GM23338 (cell line): ENCODE results near the gene PUM1. TPM values are rescaled to one million over a fixed set of nuclear protein-coding genes. Genes with fewer than 3 reads are reported as not detected.

ENCODE experiments used
- ATAC-seq: fragments of 200-7000 bp; cut with Tn5 transposase; 3 replicates; pipeline ENCODE4 v1.9.1; 2020
- DNase-seq: peaks from one replicate; pipeline ENCODE4 v3.0.0-alpha.2; 2015; ENCODE audit warnings: low spot score
- H2AFZ ChIP-seq: fragments of 200-600 bp; sonication (generic); 2 replicates; pipeline ENCODE4 v1.8.0; 2016; ENCODE audit warnings: antibody characterized with exemption, mild to moderate bottlenecking, moderate library complexity
- H3F3A ChIP-seq: fragments of 200-600 bp; sonication (generic); replicated peaks from 2 replicates; pipeline ENCODE4 v1.8.0; 2017; ENCODE audit warnings: antibody characterized with exemption, mixed run types, low read depth
- H3K27ac ChIP-seq: fragments of 200-600 bp; sonication (generic); 2 replicates; pipeline ENCODE4 v1.6.1; 2016; ENCODE audit warnings: low read depth
- H3K27me3 ChIP-seq: fragments of 200-600 bp; sonication (generic); 2 replicates; pipeline ENCODE4 v1.8.0; 2016; ENCODE audit warnings: mild to moderate bottlenecking, mixed run types, moderate library complexity; ENCODE audit not compliant: insufficient read depth
- H3K36me3 ChIP-seq: fragments of 200-600 bp; sonication (generic); 2 replicates; pipeline ENCODE4 v1.8.0; 2016; ENCODE audit warnings: mild to moderate bottlenecking; ENCODE audit not compliant: insufficient read depth
- H3K4me1 ChIP-seq: fragments of 200-600 bp; sonication (generic); 2 replicates; pipeline ENCODE4 v1.8.0; 2016; ENCODE audit warnings: mild to moderate bottlenecking, moderate library complexity; ENCODE audit not compliant: insufficient read depth
- H3K4me2 ChIP-seq: fragments of 200-600 bp; sonication (generic); 2 replicates; pipeline ENCODE4 v1.7.1; 2017; ENCODE audit warnings: mixed run types
- H3K4me3 ChIP-seq: fragments of 200-600 bp; sonication (generic); 2 replicates; pipeline ENCODE4 v1.6.1; 2016; ENCODE audit warnings: mixed run types
- H3K79me2 ChIP-seq: fragments of 200-600 bp; sonication (generic); replicated peaks from 2 replicates; pipeline ENCODE4 v1.8.0; 2017; ENCODE audit warnings: mild to moderate bottlenecking; ENCODE audit not compliant: insufficient read depth
- H3K9me2 ChIP-seq: fragments of 200-600 bp; sonication (generic); 2 replicates; pipeline ENCODE4 v1.8.0; 2017; ENCODE audit not compliant: insufficient read depth
- H4K20me1 ChIP-seq: fragments of 200-600 bp; sonication (generic); replicated peaks from 2 replicates; pipeline ENCODE4 v1.8.0; 2017; ENCODE audit warnings: mild to moderate bottlenecking; ENCODE audit not compliant: insufficient read depth
- H3K27ac Mint-ChIP-seq: 2 replicates; pipeline ENCODE4 v1.8.0; 2020; ENCODE audit warnings: inconsistent platforms, mild to moderate bottlenecking, moderate library complexity, mixed read lengths
- H3K27me3 Mint-ChIP-seq: 3 replicates; pipeline ENCODE4 v1.8.0; 2022; ENCODE audit warnings: low read depth, mild to moderate bottlenecking, moderate library complexity, mixed read lengths, inconsistent platforms; ENCODE audit not compliant: insufficient read depth, poor library complexity
- H3K36me3 Mint-ChIP-seq: 3 replicates; pipeline ENCODE4 v1.8.0; 2021; ENCODE audit warnings: low read depth, mild to moderate bottlenecking, inconsistent platforms, moderate library complexity, mixed read lengths
- H3K4me1 Mint-ChIP-seq: 3 replicates; pipeline ENCODE4 v1.8.0; 2020; ENCODE audit warnings: mild to moderate bottlenecking, inconsistent platforms, mixed read lengths
- H3K4me3 Mint-ChIP-seq: 3 replicates; pipeline ENCODE4 v1.8.0; 2021; ENCODE audit warnings: moderate library complexity, mild to moderate bottlenecking, inconsistent platforms, mixed read lengths
- H3K9me3 Mint-ChIP-seq: 3 replicates; pipeline ENCODE4 v1.8.0; 2020; ENCODE audit warnings: moderate library complexity, mild to moderate bottlenecking, inconsistent platforms, mixed read lengths
- CREB1 ChIP-seq: fragments of 250-450 bp; sonication (Bioruptor Pico); IDR thresholded peaks from 2 replicates; pipeline ENCODE4 v1.5.0; 2020; ENCODE audit warnings: low read depth, mild to moderate bottlenecking, moderate library complexity
- CTCF ChIP-seq, 2 experiments: fragments of 200-600 bp in 1 of 2; sonication (generic) in 1 of 2; conservative IDR thresholded peaks; 2 replicates each; pipeline versions ENCODE4 v1.5.1 to v1.6.1; 2016 to 2017; ENCODE audit warnings: antibody characterized with exemption in 2 of 2, low read depth in 2 of 2, mild to moderate bottlenecking in 2 of 2, moderate library complexity in 1 of 2
- ETS1 ChIP-seq: IDR thresholded peaks from 2 replicates; pipeline ENCODE4 v1.6.1; 2016; ENCODE audit warnings: antibody characterized with exemption
- JUNB ChIP-seq: IDR thresholded peaks from one replicate; pipeline ENCODE4 v1.6.1; 2016; ENCODE audit warnings: antibody characterized with exemption; ENCODE audit not compliant: unreplicated experiment
- NANOG ChIP-seq: IDR thresholded peaks from 2 replicates; pipeline ENCODE4 v1.6.1; 2016; ENCODE audit warnings: antibody characterized with exemption, borderline replicate concordance
- STAT1 ChIP-seq: IDR thresholded peaks from one replicate; pipeline ENCODE4 v1.6.1; 2016; ENCODE audit warnings: antibody characterized with exemption; ENCODE audit not compliant: unreplicated experiment
- ZNF114 ChIP-seq: fragments of 250-450 bp; sonication (Bioruptor Pico); IDR thresholded peaks from 2 replicates; pipeline ENCODE4 v1.5.0; 2020; ENCODE audit warnings: mild to moderate bottlenecking, moderate library complexity
- ZNF462 ChIP-seq: fragments of 250-450 bp; sonication (Bioruptor Pico); IDR thresholded peaks from 2 replicates; pipeline ENCODE4 v1.5.0; 2020; ENCODE audit warnings: mild to moderate bottlenecking, moderate library complexity
- polyA plus RNA-seq: library from polyadenylated mRNA; unstranded; fragments of >200 nt; fragmentation: Nextera tagmentation; extraction: Ambion mirVana; gene quantifications from 2 replicates; pipeline ENCODE4 v1.2.1, GENCODE V29; 2016
- total RNA-seq: library from RNA; depleted of rRNA; stranded (reverse); fragments of >200 nt; shearing (Covaris generic); gene quantifications from 2 replicates; pipeline ENCODE4 v1.2.3, GENCODE V29; 2014

The PUM1 gene
- total and polyA plus RNA-seq, 2 experiments from 2014 or later, result 44.4 to 117 TPM

GRCh38 chr1:31007462-31007991, 58.0 kb downstream of the PUM1 start (continued):
- TF ChIP-seq ZNF462 (CRISPR knock-in tag) (no peak), STAT1 (no peak), CTCF (conservative IDR thresholded peaks at IDR 0.05; ENCODE audit: low read depth in 2 of 2) (no peak), ZNF114 (no peak), JUNB (no peak), CREB1 (CRISPR knock-in tag) (no peak)

- Histone ChIP-seq H3K4me2 (no peak overlapping the region), H3K79me2 (peaks cover 100% of the 10 kb centered on the region), H3F3A (no peaks in the 10 kb centered on the region), H3K4me3 (no peak overlapping the region), H3K27me3 (no peaks in the 10 kb centered on the region), H4K20me1 (peaks cover 80% of the 10 kb centered on the region), H3K9me2 (no peaks in the 10 kb centered on the region), H2AFZ (no peak overlapping the region), H3K4me1 (peaks cover 23% of the 10 kb centered on the region), H3K27ac (no peak overlapping the region), H3K36me3 (peaks cover 25% of the 10 kb centered on the region; the same call in 1 of the 2 replicates)
- Mint-ChIP-seq H3K9me3 (no peaks in the 10 kb centered on the region), H3K4me3 (no peak overlapping the region), H3K4me1 (peaks cover 28% of the 10 kb centered on the region), H3K36me3 (peaks cover 32% of the 10 kb centered on the region), H3K27me3 (no peaks in the 10 kb centered on the region), H3K27ac (no peak overlapping the region)
- TF ChIP-seq NANOG (no peak), ETS1 (no peak), STAT1 (no peak)
- ATAC-seq (no peak), DNase-seq (no peak)
These were observed 58.8 kb downstream of the PUM1 start for GRCh38 chr1:31006747-31007146.
